ENCODE data around the gene NID1. TPM values are rescaled to one million over a fixed set of nuclear protein-coding genes. Genes with fewer than 3 reads are reported as not detected.

Gene NID1
- total RNA-seq, 1 experiment from 2014 or later, result 0.32 TPM

GRCh38 chr1:236084386-236084730 lies 19.5 kb upstream of the NID1 start:
- H3K9me2 ChIP-seq (ENCODE audit: insufficient read depth), result no peaks in the 10 kb centered on the region
- H3K36me3 ChIP-seq (ENCODE audit: control insufficient read depth in 1 of 2, insufficient read depth in 2 of 2, low read length in 2 of 2), result no peaks in the 10 kb centered on the region
- no peak overlapping the region for H3K9ac ChIP-seq (ENCODE audit: low read length)
- ChIA-PET CTCF (no interaction called here), RAD21 (ENCODE audit: low non-redundant PET in 1 of 2, low total read pairs in 2 of 2, uncharacterized antibody in 2 of 2, unreplicated experiment in 2 of 2) (no interaction called here), POLR2A (no interaction called here)
- H4K20me1 ChIP-seq (ENCODE audit: insufficient read depth), result no peaks in the 10 kb centered on the region
- DNase-seq (ENCODE audit: low read depth, low spot score) (no peak), ATAC-seq (no peak)
- H3K27ac ChIP-seq (ENCODE audit: low read depth, low read length), result no peak overlapping the region
- H3K4me1 ChIP-seq (ENCODE audit: control insufficient read depth in 1 of 2, insufficient read depth in 2 of 2, low read length in 2 of 2), result 0 out of 4 replicates have a peak, but pooled peaks cover 0 to under 1% of the 10 kb centered on the region in 2 experiments
- no peaks in the 10 kb centered on the region for H3K9me3 ChIP-seq (ENCODE audit: control insufficient read depth in 1 of 2, insufficient read depth in 1 of 2, low read depth in 1 of 2, low read length in 2 of 2)
- no TSS peak for BruUV-seq (replicated peaks)
- no peak overlapping the region for H3K4me3 ChIP-seq (replicated peaks in 1 of 2; ENCODE audit: low read depth in 1 of 2, low read length in 2 of 2)
- TF ChIP-seq JUND (IDR thresholded peaks at IDR 0.05) (no peak), SIN3A (IDR thresholded peaks at IDR 0.05; ENCODE audit: low read depth) (no peak), CEBPB (IDR thresholded peaks at IDR 0.05; ENCODE audit: low read depth) (no peak), ATF3 (IDR thresholded peaks at IDR 0.05) (no peak), YY1 (IDR thresholded peaks at IDR 0.05; ENCODE audit: extremely low read depth, insufficient replicate concordance, low read depth, low read length) (no peak), RAD21 (IDR thresholded peaks at IDR 0.05; ENCODE audit: low read depth) (no peak), ZBTB33 (IDR thresholded peaks at IDR 0.05; ENCODE audit: extremely low read depth, insufficient replicate concordance, low read length) (no peak), ELF1 (IDR thresholded peaks at IDR 0.05; ENCODE audit: borderline replicate concordance, low read depth) (no peak), POLR2A (IDR thresholded peaks at IDR 0.05; ENCODE audit: borderline replicate concordance, extremely low read depth, insufficient read depth, insufficient read length) (no peak), SP1 (IDR thresholded peaks at IDR 0.05; ENCODE audit: low read depth) (no peak), MAX (IDR thresholded peaks at IDR 0.05) (no peak), ZNF274 (IDR thresholded peaks at IDR 0.05; ENCODE audit: low read depth, low read length) (no peak), FOSL1 (IDR thresholded peaks at IDR 0.05; ENCODE audit: low read depth) (no peak), POLR2AphosphoS5 (IDR thresholded peaks at IDR 0.05; ENCODE audit: low read depth, low read length) (no peak), EZH2phosphoT487 (IDR thresholded peaks at IDR 0.05; ENCODE audit: borderline replicate concordance) (no peak), CBX3 (IDR thresholded peaks at IDR 0.05; ENCODE audit: low read depth) (no peak), ZFX (IDR thresholded peaks at IDR 0.05) (no peak)
- intact Hi-C loops (cut with micrococcal nuclease), result no loop called here
- no peak overlapping the region for H3K4me2 ChIP-seq (ENCODE audit: low read length)
- H3K27me3 ChIP-seq (ENCODE audit: insufficient read depth, low read length), result no peaks in the 10 kb centered on the region
- no peak overlapping the region for H2AFZ ChIP-seq (ENCODE audit: low read depth, low read length, poor library complexity, severe bottlenecking)
- H3K79me2 ChIP-seq (ENCODE audit: insufficient read depth, low read length), result no peaks in the 10 kb centered on the region

All from HCT116 (cell line).